Kidney epithelial cell (primary cell): ENCODE results near the gene MAST2. TPM values are rescaled to one million over a fixed set of nuclear protein-coding genes. Genes with fewer than 3 reads are reported as not detected.
A peak's percentile ranks its signal among the peaks of the same experiment; 100 is the strongest.
"Not testable (repeated sequence)": the region's sequence is repeated elsewhere in the genome, so short reads cannot be mapped to it uniquely, and the experiment has no call there.

ENCODE experiments used
- DNase-seq: peaks from one replicate; pipeline ENCODE4 v3.0.0-alpha.2; 2010; ENCODE audit warnings: low read depth
- H3K27me3 ChIP-seq: 2 replicates; pipeline ENCODE4 v1.6.0; 2011; ENCODE audit warnings: low read length; ENCODE audit not compliant: control insufficient read depth, insufficient read depth
- H3K36me3 ChIP-seq: 2 replicates; pipeline ENCODE4 v1.5.1; 2011; ENCODE audit warnings: low read length; ENCODE audit not compliant: control insufficient read depth, insufficient read depth
- H3K4me3 ChIP-seq: 2 replicates; pipeline ENCODE4 v1.5.1; 2011; ENCODE audit warnings: low read depth, mild to moderate bottlenecking, control low read depth, low read length
- CTCF ChIP-seq: IDR thresholded peaks from 2 replicates; pipeline ENCODE4 v1.5.1; 2011; ENCODE audit warnings: mild to moderate bottlenecking, moderate library complexity, low read length, control low read depth, inconsistent platforms; ENCODE audit not compliant: insufficient read depth, poor library complexity, severe bottlenecking
- total RNA-seq: library from RNA; depleted of rRNA; stranded (reverse); fragments of >200 nt; gene quantifications from 2 replicates; pipeline ENCODE4 v1.2.3, GENCODE V29; 2015

MAST2 gene
- total RNA-seq, 1 donor from 2014 or later, result 26.6 TPM

- no peaks in the 10 kb centered on the region for H3K36me3 ChIP-seq
- no peaks in the 10 kb centered on the region for H3K27me3 ChIP-seq
- DNase-seq, result no peak
- H3K4me3 ChIP-seq, result no peak overlapping the region
- TF ChIP-seq CTCF, result no peak
Measured at GRCh38 chr1:45943185-45943584, 139.8 kb downstream of the MAST2 start.

- Histone ChIP-seq H3K4me3 (no peak overlapping the region), H3K27me3 (no peaks in the 10 kb centered on the region), H3K36me3 (no peaks in the 10 kb centered on the region)
- no peak for TF ChIP-seq CTCF
- no peak for DNase-seq
Measured at GRCh38 chr1:45945426-45945825, 142.0 kb downstream of the MAST2 start.

GRCh38 chr1:45949462-45949861 is 146.1 kb downstream of the MAST2 start:
- DNase-seq, H3K36me3 ChIP-seq, H3K27me3 ChIP-seq: not testable (repeated sequence)

GRCh38 chr1:45952072-45952471 is 148.7 kb downstream of the MAST2 start:
- DNase-seq, result no peak
- no peak for TF ChIP-seq CTCF
- H3K27me3 ChIP-seq, result no peaks in the 10 kb centered on the region
- no peak overlapping the region for H3K4me3 ChIP-seq
- H3K36me3 ChIP-seq, result no peaks in the 10 kb centered on the region

More at GRCh38 chr1:45949462-45949861, 146.1 kb downstream of the MAST2 start:
- not testable (repeated sequence) for H3K4me3 ChIP-seq

GRCh38 chr1:45953934-45954847 is 150.8 kb downstream of the MAST2 start:
- DNase-seq, result peak; percentile 70
- Histone ChIP-seq H3K36me3 (no peaks in the 10 kb centered on the region), H3K4me3 (no peak overlapping the region), H3K27me3 (no peaks in the 10 kb centered on the region)
- no peak for TF ChIP-seq CTCF

GRCh38 chr1:45957684-45958083 is 154.3 kb downstream of the MAST2 start:
- H3K36me3 ChIP-seq, result no peaks in the 10 kb centered on the region
- no peak for TF ChIP-seq CTCF
- no peak for DNase-seq

More at GRCh38 chr1:45957684-45958083, 154.3 kb downstream of the MAST2 start:
- H3K27me3 ChIP-seq, result no peaks in the 10 kb centered on the region
- no peak overlapping the region for H3K4me3 ChIP-seq
